Dedifferentiated amniotic fluid mesenchymal stem cell (primary cell): ENCODE data around the gene ABLIM2.

Source experiments
- DNase-seq: peaks from one replicate; pipeline ENCODE4 v3.0.0-alpha.2; 2016; ENCODE audit errors: extremely low spot score

Gene ABLIM2

DNA sequence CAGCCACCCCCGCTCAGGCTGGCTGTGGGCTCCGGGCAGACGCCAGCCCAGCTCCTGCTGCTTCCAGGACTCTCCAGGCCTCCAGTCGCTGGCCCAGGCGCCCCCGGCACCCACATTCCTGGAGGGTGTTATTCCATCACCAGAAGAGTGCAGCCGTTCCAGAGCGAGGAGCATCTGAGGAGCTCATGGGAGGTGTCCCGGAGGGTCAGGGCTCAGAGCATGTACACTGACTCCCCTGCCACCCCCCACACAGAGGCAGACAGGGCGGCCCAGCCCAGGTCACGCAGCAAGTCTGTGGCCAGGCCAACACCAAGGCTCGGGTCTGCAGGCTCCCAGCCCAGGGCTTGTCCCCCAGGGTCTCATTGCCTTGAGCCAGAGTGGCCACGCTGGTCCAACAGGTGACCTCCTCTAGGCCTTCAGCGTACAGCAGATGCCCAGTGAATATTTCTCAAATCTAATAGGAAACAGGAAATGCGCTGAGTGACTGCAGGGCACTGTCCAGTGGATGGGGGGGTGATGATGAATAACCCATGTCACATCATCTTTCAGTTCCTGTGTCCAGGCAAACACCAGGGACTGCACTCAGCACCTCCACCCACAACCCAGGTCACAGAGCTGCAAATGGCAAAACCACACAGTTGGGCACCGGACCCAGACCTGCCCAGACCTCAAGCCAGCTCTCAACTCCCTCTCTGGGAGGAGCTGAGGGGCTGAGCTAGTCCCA is 37.2 kb downstream of the ABLIM2 start:
- DNase-seq, result no peak

DNA sequence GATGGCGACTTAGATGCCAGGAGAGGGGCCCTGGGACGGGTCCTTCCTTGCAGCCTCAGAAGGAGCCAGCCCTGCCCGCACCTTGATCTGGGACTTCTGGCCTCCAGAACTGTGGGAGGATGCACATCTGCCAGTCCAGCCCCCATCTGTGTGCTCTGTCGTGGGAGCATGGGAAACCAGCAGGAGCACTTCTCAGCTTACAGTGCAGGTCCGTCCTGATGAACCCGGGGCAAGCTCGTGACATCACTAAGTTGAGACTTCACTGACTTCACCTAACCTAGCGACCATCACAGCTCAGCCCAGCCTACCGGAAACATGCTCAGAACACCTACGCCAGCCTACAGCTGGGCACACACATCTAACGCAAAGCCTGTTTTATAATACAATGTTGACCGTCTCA is 38.1 kb downstream of the ABLIM2 start:
- no peak for DNase-seq

DNA sequence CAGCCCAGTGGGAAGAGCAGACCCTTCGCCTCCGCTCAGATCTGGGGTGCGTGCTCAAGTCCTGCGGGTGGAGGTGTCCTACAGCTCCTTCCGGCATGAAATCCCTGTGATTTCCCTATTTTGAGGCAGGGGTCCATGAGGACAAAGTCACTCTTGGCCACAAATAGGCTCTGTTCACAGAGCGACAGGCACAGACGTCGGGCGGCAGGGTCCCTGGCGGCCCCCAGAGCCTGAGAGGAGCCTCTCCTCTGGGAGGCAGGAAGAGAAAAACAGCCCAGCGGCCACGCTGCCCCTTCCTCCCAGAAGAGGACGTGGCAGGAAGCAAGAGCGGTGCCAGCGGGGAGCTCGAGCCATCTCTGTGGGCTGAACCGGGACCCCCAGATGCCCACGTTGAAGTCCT is 38.7 kb downstream of the ABLIM2 start:
- no peak for DNase-seq

DNA sequence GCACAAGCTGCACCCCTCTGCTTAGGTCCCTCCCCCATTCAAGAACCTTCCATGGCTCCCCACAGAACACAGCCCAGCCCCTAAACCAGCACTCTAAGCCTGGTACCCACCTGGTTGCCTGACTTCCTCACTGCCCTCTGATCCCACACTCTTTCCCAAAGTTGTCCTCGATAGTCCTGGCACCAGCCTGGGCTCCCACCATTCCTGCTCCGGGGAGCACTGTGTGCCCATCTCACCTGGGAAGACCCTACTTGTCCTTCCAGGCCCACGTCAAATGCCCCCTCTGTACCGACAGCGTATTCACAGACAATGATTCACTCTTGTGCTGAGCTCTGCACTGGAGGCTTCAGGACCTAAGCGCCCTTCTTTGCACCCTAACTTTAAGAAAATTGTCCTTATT is 40.1 kb downstream of the ABLIM2 start:
- no peak for DNase-seq

DNA sequence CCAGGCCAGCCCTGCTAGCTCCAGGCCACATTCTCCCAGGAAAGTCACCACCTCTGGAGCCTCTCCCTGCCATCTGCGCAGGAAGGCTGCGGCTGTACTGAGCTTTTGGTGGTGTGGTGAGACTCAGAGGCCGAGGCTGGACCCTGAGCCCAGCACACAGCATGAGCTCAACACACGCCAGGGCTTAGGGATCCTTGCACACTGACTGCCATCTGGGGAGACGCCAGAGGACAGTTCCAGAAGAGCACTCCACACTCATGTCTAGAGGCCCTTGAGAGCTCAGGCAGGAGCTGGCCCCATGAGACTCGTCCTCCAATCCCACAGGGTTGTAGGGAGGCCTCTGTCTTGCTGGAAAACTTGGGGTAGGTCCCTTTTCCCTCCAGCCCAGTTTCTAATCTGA is 40.6 kb downstream of the ABLIM2 start:
- no peak for DNase-seq

DNA sequence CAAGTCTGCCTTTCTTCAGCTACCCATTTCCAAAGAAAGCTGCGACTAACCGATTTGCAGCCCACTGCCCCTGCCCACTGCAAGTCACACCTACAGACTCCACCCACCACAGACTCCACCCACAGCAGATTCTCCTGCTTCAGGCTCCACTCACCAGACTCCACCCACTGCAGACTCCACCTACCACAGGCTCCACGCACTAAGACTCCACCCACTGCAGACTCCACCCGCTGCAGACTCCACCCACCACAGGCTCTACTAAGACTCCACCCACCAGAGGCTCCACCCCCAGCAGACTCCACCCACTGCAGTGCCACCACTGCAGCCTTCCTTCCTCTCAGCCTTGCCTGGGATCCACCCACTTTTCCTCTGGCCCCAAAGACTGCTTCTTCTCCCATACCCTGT is 41.3 kb downstream of the ABLIM2 start:
- DNase-seq, result no peak

DNA sequence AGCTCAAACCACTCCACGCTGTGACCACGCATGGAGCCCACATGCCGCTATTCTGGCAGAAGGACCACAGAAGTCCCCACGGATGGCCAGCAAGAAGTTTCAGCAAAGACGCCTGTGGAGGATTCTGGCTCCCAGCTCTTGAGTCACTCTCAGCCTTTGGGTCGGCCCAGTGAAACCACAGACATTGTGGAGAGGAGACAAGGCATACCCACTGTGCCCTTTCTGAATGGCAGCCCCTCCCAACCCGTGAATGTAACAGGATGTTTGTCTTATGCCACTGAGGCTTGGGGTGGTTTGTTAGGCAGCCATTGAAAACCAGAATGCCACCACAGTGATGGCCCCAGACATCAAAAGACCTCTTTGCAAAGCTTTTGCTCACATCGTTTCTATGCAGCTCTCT is 42.7 kb downstream of the ABLIM2 start:
- DNase-seq, result no peak

DNA sequence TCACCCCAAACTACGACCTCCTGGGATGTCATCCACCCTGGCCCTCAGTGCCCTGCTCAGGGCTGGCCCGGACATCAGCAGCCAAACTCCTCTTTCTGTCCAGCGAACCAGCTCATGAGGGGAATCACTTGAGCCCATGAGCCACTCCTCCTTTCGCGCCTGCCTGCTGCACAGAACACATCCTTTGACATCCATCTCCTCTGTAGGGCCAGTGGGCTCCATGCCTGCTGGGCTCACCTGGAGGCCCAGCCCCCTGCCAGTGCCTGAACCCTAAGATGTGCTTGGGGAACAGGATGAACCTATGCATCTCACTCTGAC is 43.5 kb downstream of the ABLIM2 start:
- no peak for DNase-seq

DNA sequence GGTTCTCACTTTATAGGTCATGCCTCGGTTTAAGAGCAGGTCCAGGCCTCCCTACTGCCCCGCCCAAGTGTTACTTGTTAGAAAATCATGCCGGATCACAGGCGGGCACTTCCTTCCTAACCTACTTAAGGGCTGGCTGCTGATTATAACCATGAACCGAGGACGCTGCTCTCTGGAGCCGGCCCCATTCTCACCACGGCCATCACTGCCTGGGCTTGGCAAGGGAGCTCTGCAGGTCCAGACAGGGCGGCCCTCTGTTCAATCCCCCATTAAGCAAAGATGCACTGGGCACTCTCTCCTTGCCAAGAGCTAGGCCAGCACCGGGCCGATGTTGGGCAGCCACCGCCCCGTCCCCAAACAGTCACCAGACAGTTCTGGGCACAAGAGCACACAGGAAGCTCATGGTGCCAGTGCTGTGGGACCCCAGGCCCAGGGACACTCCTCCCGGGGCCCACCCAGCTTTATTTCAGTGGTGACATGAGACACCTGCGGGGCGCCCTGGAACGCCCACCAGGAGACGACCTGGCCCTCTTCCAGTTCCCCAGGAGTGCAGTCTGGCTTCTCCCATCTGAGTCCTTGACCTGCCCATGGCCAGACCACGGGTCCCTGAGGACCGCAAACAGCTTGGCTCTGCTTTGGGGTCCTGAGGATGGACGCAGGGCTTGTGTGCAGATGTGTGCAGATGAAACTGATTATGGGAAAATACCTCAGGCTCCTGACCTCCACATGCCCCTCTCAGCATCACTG is 44.0 kb downstream of the ABLIM2 start:
- no peak for DNase-seq

DNA sequence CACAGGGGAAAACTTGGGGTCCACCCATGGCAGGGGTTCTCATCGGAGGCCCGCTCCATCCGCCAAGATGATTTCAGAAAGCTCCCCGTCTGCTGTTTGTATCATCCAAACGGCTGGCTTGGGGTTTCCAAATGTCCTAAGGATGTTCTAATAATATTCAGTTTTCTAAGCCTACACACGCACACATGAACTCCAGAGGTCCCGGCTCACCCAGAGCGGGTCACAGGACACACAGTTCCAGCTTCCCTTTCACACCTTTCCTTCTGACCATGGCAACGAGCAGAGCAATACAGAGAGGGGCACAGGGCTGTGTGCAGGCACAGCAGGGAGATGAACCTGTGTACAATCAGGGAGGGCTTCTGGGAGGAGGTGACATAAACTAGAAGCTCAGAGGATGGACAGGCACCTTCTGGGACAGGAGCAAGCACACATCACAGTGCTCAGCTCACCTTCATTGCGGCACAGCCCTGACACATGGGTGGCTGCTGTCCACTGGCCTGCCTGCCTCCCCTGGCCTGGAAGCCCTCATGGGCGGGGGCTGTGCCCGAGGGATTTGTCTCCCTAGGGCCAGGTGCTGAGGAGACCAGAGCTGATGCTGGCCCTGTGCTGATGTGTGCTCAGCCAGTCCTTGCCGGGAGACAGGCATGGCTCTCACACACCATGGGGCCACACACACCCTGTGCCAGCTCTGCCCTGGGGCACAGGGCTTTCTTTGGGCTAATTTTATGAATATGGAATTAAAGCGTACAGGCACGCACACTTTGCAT is 44.8 kb downstream of the ABLIM2 start:
- DNase-seq, result no peak

DNA sequence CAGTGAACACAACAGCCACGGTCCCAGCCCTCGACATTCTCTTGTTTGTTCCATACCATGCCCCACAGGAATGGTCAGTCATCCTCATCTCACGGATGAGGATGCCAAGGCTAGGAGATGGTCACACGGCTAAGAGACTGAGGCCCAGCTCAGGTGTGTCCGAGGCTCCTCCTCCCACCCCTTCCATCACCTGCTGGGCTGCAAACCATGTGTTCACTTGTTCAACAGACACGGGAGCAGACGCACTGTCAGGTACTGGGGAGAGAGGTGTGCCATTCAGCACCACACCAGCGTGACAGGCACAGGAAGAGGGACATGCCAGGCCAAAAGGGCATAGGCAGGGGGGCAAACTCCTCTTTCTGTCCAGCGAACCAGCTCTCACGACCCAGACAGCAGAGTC is 45.9 kb downstream of the ABLIM2 start:
- DNase-seq, result no peak

DNA sequence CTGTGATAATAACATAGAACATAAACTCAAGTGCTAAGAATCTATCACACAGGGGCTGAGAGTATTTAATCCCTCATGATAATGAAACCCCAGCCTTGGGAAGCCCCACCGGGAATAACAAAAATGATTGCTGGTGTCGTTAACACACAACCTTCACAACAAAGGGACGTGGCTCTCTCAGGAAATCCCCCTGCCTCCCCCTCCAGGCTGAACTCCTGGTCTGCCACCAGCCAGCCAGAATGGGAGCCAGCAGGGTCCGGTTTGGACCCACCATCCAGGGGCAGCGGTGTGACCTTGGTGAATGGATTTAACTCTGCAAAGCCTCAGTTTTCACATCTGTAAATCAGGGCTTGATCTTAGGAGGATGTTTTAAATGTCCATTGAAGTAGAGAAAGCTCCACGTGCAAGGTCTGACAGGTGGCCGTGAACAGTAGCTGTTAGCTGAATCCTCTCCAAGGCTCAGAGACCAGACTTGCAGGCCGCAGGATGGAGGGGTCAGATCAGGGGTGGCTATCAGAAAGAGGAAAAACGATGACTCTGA is 46.5 kb downstream of the ABLIM2 start:
- no peak for DNase-seq

DNA sequence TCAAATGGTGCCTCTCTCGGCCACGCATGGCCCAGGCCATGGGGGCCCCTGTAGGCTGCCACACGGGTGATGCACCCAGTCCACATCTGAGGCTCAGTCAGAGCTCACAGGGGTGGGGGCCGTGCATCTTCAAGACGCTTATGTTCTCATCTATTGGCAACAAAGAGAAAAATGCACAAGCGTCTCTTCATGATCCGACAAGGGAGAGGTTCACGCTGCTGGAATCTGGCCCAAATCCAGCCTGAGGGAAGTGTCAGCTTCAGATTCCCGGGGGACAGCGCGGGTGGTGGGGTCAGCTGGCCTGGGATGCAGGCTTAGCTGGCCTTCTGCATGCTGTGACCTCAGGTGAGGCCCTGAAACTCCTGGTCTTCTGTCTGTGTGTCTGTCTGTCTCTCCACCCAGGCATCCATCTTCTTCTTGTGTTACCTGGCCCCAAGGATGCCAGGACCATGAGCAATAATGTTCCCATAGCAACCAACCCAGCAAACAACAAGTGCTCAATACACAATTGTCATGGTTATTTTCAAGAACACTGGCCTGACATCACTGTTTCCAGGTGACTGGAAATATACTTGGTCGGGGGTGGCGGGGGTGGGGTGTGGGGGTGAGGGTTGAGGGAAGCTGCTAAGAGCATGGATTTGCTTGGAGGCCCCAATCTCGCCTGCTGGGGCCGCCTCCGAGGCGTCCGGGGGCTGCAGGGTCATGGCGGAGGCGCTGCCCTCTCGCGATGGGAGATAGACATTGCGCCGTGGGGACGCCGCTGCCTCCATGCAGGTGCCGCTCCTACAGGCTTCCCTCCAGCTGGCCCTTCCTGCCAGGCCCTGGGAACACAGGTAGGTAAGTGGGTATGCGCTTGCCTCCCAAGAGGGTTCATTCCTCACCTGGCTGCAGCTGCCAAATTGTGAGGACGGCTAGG is 48.3 kb downstream of the ABLIM2 start:
- DNase-seq, result no peak

DNA sequence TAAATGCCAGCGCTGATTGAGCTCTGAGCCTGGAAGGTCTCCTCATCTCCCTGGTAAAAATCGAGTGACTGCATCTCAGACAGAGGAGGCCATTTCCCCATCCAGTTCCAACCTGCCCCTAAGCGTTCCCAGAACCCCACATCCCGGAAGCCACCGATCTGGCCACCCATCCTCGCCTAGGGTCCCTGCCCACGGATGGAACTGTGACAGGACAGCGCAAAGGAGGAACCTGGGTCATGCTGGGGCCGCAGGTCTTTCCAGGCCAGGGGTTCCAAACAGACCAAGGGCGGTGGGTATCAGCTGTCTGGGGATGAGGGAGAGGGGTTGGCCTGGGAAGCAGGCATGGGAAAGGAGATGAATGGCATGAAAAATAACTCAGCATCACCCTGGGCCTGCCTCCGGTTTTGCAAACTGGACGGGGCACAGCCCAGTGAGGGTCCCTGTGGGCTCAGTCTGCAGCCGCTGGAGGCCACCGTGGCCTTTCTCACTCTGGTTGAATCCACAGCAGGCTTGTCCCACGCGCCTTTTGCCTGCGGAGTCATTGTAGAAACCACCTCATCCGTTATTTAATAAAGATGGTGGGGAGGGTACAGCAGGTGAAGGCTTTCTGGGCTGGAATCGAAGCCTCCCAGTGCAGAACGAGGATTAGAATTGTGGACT is 49.1 kb downstream of the ABLIM2 start:
- DNase-seq, result no peak

DNA sequence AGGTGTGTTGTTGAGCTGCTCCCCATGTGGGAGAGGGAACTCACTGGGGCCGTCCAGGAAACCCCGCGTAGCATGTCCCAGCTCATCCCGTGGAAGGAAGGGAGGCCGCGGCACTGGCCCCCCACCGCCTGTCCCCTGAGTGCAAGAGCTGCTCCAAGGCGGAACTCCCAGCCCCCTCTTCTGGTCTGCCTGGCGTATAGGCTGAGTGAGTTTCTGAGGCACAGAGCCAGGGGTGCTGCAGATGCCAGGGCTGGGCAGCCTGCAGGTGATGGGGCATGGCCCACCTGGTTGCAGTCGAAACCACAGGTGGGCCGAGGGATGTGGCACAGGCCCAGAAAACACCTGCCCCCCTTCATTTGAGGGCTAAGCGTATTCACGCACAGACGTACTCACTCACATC is 49.6 kb downstream of the ABLIM2 start:
- no peak for DNase-seq

DNA sequence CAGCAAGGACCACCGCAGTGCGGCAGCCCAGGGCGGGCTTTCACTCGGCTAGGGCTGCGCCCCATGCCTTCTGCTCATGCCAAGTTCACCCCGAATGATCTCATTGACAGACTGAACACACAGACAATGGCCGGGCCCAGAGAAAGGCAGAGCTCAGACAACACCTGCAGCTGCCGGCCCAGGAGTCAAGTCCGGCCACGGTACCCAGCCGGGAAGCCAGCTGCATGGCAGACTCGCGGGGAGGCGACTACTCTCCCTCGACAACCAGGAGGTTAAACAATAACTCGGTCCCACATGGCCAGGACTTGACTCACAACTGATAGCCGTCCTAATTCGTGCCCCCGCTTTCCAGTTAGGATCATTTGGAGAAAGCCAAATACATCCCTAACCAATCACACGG is 50.4 kb downstream of the ABLIM2 start:
- DNase-seq, result no peak

DNA sequence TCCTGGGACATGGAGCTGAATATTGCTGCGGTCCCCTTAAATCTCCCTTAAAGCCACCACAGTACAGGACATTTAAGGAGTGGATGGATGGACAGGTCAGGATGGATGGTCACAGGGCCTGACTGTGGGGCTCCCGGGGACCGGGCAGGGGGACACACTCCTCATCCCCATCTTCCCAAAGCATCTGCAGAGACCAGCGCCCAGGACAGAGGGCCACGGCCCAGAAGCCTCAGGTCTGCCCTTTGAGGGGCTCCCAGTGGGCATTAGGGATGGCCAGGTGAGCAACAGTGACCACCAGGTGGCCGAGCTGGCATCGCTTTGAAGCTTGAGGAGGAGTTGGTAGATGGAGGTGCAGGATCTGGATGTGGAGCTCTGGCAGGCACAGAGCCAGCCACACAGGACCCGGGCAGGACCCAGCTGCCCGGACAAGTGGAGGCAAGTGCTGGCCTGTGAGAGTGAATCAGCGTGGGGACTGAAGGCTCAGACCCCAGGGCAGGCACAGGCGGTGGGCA is 51.4 kb downstream of the ABLIM2 start:
- DNase-seq, result no peak

DNA sequence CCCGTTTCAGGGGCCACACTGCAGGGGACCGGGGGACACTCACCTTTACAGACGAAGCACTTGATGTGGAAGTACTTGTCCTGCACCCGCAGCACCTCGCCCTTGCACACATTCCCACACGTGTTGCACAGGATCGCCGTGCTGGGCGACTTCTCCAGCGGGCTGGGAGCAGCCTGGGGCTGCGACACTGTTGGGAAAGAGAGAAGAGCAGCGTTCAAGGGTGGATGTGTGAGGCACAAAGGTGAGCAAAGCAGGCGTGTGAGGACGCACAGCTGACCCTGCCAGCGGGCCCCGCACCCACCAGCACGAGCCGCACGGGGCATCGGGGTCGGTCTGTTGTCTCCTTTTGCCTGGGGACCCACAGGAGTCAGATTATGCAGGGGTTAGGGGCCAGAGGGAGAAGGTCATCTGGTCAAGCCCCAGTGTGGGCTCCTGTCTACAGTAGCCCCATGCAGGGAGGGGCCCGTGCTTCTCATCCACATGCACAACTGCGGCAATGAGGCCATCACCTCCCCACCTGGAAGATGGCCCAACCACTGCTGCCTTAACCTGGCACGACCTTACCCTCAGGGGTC is 52.1 kb downstream of the ABLIM2 start:
- no peak for DNase-seq

DNA sequence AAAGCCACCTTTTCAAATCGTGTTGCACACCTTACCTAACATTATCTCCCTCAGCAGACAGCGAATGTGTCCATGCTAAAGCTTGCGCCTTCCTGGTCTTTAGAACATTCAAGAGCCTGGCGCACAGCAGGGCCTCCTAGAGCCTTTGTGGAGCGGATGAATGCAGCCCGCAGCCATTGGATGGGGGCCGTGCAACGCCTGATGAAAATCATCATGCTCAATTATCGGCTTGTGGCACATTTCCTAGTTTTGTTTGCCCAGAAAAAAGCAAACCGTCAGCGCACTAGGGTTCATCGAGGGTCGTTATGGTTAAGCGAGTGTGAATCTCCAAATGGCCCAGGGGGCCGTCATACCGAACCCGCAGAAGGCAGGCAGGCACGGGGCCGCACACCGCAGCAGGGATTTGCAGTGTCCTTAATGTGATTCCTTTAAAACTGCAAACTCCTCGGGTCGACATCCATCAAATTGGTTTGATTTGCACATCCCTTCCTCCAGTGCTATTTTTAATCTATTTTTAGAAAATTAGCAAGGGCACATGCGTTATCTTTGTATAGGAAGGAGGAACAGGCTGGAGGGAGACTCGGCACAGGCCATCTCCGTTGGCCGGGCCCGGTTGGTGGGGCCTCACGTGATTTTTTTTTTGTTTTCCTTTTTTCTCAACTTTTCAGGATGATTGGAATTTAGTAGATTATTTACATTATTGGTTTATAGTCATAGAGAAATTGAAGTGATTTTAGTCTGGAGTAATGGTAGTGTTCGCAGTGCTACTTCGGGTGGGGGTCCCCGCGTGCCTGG is 53.1 kb downstream of the ABLIM2 start:
- DNase-seq, result no peak
